ENCODE measurements around the gene HRNR.

DNA sequence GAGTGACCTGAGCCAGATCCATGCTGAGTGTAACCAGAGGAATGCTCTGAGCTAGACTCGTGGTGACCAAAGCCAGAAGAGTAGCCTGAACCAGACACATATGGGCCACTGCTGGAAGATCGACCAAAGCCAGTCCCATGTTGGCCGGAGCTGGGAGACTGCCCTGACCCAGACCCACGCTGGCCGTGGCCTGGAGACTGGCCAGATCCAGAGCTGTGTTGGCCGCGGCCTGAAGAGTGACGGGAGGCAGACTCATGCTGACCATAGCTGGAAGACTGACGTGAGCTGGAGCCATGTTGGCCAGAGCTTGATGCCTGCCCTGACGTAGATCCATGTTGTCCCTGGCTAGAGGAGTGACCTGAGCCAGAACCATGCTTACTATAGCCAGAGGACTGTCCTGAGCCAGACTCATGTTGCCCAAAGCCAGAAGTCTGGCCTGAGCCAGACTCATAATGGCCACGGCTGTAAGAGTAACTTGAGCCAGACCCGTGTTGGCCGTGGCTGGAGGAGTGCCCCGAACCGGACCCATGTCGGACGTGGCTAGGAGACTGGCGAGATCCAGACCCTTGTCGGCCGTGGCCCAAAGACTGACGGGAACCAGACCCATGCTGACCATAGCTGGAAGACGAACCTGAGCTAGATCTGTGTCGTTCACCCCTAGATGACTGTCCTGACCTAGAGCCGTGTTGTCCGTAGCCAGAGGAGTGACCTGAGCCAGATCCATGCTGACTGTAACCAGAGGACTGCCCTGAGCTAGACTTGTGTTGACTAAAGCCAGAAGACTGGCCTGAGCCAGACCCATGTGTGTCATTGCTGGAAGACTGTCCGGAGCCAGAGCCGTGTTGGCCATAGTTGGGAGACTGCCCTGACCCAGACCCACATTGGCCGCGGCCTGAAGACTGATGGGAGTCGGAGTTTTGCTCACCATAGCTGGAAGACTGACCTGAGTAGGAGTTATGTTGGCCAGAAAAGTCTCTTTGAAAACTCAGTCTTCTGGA is 3.5 kb downstream of the HRNR start:
- TF ChIP-seq CTCF (IDR thresholded peaks at IDR 0.05): no peak
- no peak for TF ChIP-seq POLR2A (IDR thresholded peaks at IDR 0.05)

All from body of pancreas (tissue), 4 donors.